Endothelial cell (in vitro differentiated cells): ENCODE results near the gene ELFN2. TPM values are rescaled to one million over a fixed set of nuclear protein-coding genes. Genes with fewer than 3 reads are reported as not detected.

ENCODE experiments used
- DNase-seq: peaks from one replicate; pipeline ENCODE4 v3.0.0; 2021; ENCODE audit warnings: low spot score
- H3K27ac Mint-ChIP-seq: one replicate; pipeline ENCODE4 v1.8.0; 2021; ENCODE audit warnings: mixed read lengths, inconsistent platforms; ENCODE audit not compliant: unreplicated experiment
- H3K27me3 Mint-ChIP-seq: one replicate; pipeline ENCODE4 v1.8.0; 2021; ENCODE audit warnings: mild to moderate bottlenecking, moderate library complexity, mixed read lengths, inconsistent platforms; ENCODE audit not compliant: unreplicated experiment
- H3K36me3 Mint-ChIP-seq: one replicate; pipeline ENCODE4 v1.8.0; 2021; ENCODE audit warnings: mild to moderate bottlenecking, low read depth, mixed read lengths, inconsistent platforms; ENCODE audit not compliant: unreplicated experiment
- H3K4me1 Mint-ChIP-seq: one replicate; pipeline ENCODE4 v1.8.0; 2021; ENCODE audit warnings: mild to moderate bottlenecking, mixed read lengths, inconsistent platforms; ENCODE audit not compliant: unreplicated experiment
- H3K4me3 Mint-ChIP-seq: one replicate; pipeline ENCODE4 v1.8.0; 2021; ENCODE audit warnings: mild to moderate bottlenecking, mixed read lengths, inconsistent platforms; ENCODE audit not compliant: unreplicated experiment
- H3K9me3 Mint-ChIP-seq: one replicate; pipeline ENCODE4 v1.8.0; 2021; ENCODE audit warnings: mixed read lengths, inconsistent platforms; ENCODE audit not compliant: unreplicated experiment
- CTCF ChIP-seq: fragments of 200-600 bp; sonication (generic); IDR thresholded peaks from one replicate; pipeline ENCODE4 v1.5.0; 2021; ENCODE audit warnings: antibody characterized with exemption; ENCODE audit not compliant: unreplicated experiment
- total RNA-seq: library from RNA; stranded (reverse); fragmentation: NEBNext Ultra II Directional; extraction: Animal tissue kit (Norgen Biotek cat#: 25700); gene quantifications from one replicate; pipeline ENCODE4 v1.2.1, GENCODE V29; 2021; ENCODE audit not compliant: unreplicated experiment

ELFN2 gene
- total RNA-seq, 1 donor from 2014 or later, result 1.2 TPM

- no peak for DNase-seq
- no peaks in the 10 kb centered on the region for H3K36me3 Mint-ChIP-seq
- peaks cover 5% of the 10 kb centered on the region for H3K27me3 Mint-ChIP-seq
- no peak overlapping the region for H3K4me3 Mint-ChIP-seq
- no peaks in the 10 kb centered on the region for H3K9me3 Mint-ChIP-seq
- H3K27ac Mint-ChIP-seq, result no peak overlapping the region
- no peak for TF ChIP-seq CTCF
- peaks cover 12% of the 10 kb centered on the region for H3K4me1 Mint-ChIP-seq
Measured at GRCh38 chr22:37368058-37368457, 59.2 kb downstream of the ELFN2 start.

- TF ChIP-seq CTCF, result no peak
- H3K27ac Mint-ChIP-seq, result no peak overlapping the region
- no peak overlapping the region for H3K4me3 Mint-ChIP-seq
- H3K27me3 Mint-ChIP-seq, result peaks cover 5% of the 10 kb centered on the region
- no peaks in the 10 kb centered on the region for H3K36me3 Mint-ChIP-seq
- no peaks in the 10 kb centered on the region for H3K9me3 Mint-ChIP-seq
- peaks cover 15% of the 10 kb centered on the region for H3K4me1 Mint-ChIP-seq
- no peak for DNase-seq
Measured at GRCh38 chr22:37366601-37367000, 60.7 kb downstream of the ELFN2 start.

- no peak for DNase-seq
- no peak overlapping the region for H3K4me3 Mint-ChIP-seq
- no peaks in the 10 kb centered on the region for H3K36me3 Mint-ChIP-seq
- H3K9me3 Mint-ChIP-seq, result no peaks in the 10 kb centered on the region
- peaks cover 5% of the 10 kb centered on the region for H3K27me3 Mint-ChIP-seq
- H3K4me1 Mint-ChIP-seq, result peaks cover 21% of the 10 kb centered on the region
- TF ChIP-seq CTCF, result no peak
- no peak overlapping the region for H3K27ac Mint-ChIP-seq
Measured at GRCh38 chr22:37365950-37366349, 61.3 kb downstream of the ELFN2 start.

DNA sequence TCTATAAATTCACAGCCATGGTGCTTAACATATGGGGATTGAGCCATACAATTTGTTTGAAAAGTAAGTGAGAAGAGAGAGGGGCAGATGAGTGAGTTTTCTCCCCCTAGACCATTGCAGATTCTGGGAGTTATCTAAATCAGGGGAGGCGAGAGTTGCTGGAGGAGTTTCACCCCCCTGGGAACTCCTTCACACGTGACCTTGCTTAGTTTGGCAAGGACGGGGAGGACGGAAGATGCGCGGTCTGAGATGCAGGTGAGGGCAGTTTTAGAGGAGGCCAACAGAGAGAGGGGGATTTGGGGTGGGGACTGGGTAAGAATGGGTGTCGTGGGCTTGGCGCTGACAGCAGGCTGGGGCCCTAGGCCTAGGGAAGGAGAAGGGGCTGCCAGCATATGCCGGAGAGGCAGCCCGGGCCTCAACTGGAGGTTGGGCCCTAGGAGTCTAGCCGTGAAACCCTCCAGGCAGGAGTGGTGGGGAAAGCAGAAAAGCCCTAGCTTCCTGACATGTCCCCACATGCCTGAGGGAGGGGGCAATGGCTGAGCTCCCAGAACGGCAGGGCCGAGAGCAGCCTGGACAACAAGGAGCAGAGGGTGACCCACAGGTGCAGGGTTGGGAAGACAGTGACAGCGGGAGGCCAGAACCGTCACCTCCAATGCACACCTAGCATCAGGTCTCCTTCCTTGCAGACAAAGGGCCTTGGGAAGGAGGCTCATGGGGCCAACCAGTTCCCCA, 63.9 kb downstream of the ELFN2 start:
- no peaks in the 10 kb centered on the region for H3K36me3 Mint-ChIP-seq
- TF ChIP-seq CTCF, result no peak
- no peak for DNase-seq
- H3K4me3 Mint-ChIP-seq, result no peak overlapping the region
- peaks cover 5% of the 10 kb centered on the region for H3K27me3 Mint-ChIP-seq
- no peaks in the 10 kb centered on the region for H3K9me3 Mint-ChIP-seq
- peaks cover 34% of the 10 kb centered on the region for H3K4me1 Mint-ChIP-seq
- H3K27ac Mint-ChIP-seq, result no peak overlapping the region

GRCh38 chr22:37362621-37363020, 64.7 kb downstream of the ELFN2 start:
- no peak overlapping the region for H3K4me3 Mint-ChIP-seq
- TF ChIP-seq CTCF, result no peak
- H3K36me3 Mint-ChIP-seq, result no peaks in the 10 kb centered on the region
- H3K27ac Mint-ChIP-seq, result no peak overlapping the region
- H3K27me3 Mint-ChIP-seq, result peaks cover 4% of the 10 kb centered on the region
- DNase-seq, result no peak
- H3K4me1 Mint-ChIP-seq, result peaks cover 31% of the 10 kb centered on the region
- H3K9me3 Mint-ChIP-seq, result no peaks in the 10 kb centered on the region
